CD14-positive monocyte (primary cell): ENCODE results near the gene CARMIL1. TPM values are rescaled to one million over a fixed set of nuclear protein-coding genes. Genes with fewer than 3 reads are reported as not detected.

Source experiments
- DNase-seq, 3 donors: peaks; one replicate each; pipeline ENCODE4 v3.0.0-alpha.2; 2011 to 2022
- H2AFZ ChIP-seq: 2 replicates; pipeline ENCODE4 v1.6.0; 2012; ENCODE audit warnings: mild to moderate bottlenecking, low read depth, low read length, inconsistent platforms; ENCODE audit not compliant: insufficient read depth, poor library complexity, severe bottlenecking
- H3K27ac ChIP-seq, 2 donors: 1 replicate in 1 of 2; 2 replicates in 1 of 2; pipeline ENCODE4 v1.5.1; 2012 to 2013; ENCODE audit warnings: low read length in 2 of 2, control low read depth in 1 of 2, inconsistent platforms in 1 of 2, low read depth in 1 of 2, mild to moderate bottlenecking in 1 of 2
- H3K27me3 ChIP-seq, 2 donors: one replicate each; pipeline versions ENCODE4 v1.6.0 to v1.6.1; 2011 to 2013; ENCODE audit warnings: low read length in 2 of 2; ENCODE audit not compliant: control insufficient read depth in 2 of 2, insufficient read depth in 2 of 2
- H3K36me3 ChIP-seq, 2 donors: replicated peaks in 1 of 2; 1 replicate in 1 of 2; 2 replicates in 1 of 2; pipeline versions ENCODE4 v1.5.1 to v1.6.1; 2012 to 2013; ENCODE audit warnings: low read length in 2 of 2, control low read depth in 1 of 2, inconsistent platforms in 1 of 2, mild to moderate bottlenecking in 1 of 2; ENCODE audit not compliant: insufficient read depth in 2 of 2, control insufficient read depth in 1 of 2
- H3K4me1 ChIP-seq, 2 donors: 1 replicate in 1 of 2; 2 replicates in 1 of 2; pipeline versions ENCODE4 v1.5.1 to v1.6.1; 2012 to 2013; ENCODE audit warnings: low read length in 2 of 2, control low read depth in 1 of 2, inconsistent platforms in 1 of 2, mild to moderate bottlenecking in 1 of 2, moderate library complexity in 1 of 2; ENCODE audit not compliant: insufficient read depth in 2 of 2, control insufficient read depth in 1 of 2
- H3K4me2 ChIP-seq: replicated peaks from 2 replicates; pipeline ENCODE3; 2012; ENCODE audit warnings: low read length, moderate library complexity, mild to moderate bottlenecking; ENCODE audit not compliant: poor library complexity, severe bottlenecking; ENCODE audit errors: extremely low read depth
- H3K4me3 ChIP-seq, 3 experiments: fragments of 200-600 bp in 1 of 3; sonication (generic) in 1 of 3; replicated peaks in 1 of 3; 1 replicate in 2 of 3; 2 replicates in 1 of 3; pipeline ENCODE4 v1.5.1; 2011 to 2013; ENCODE audit warnings: low read length in 3 of 3, mild to moderate bottlenecking in 3 of 3, control low read depth in 2 of 3, low read depth in 2 of 3, inconsistent platforms in 1 of 3, moderate library complexity in 1 of 3
- H3K79me2 ChIP-seq: 2 replicates; pipeline ENCODE4 v1.6.0; 2012; ENCODE audit warnings: mild to moderate bottlenecking, control low read depth, inconsistent platforms, low read length, moderate library complexity; ENCODE audit not compliant: insufficient read depth
- H3K9ac ChIP-seq: 2 replicates; pipeline ENCODE4 v1.6.0; 2017; ENCODE audit warnings: low read length, mild to moderate bottlenecking; ENCODE audit not compliant: insufficient read depth, poor library complexity, severe bottlenecking
- H3K9me3 ChIP-seq, 2 donors: replicated peaks in 1 of 2; 1 replicate in 1 of 2; 2 replicates in 1 of 2; pipeline versions ENCODE4 v1.5.1 to v1.6.1; 2012 to 2013; ENCODE audit warnings: low read length in 2 of 2, control low read depth in 1 of 2; ENCODE audit not compliant: control insufficient read depth in 1 of 2, insufficient read depth in 1 of 2
- H4K20me1 ChIP-seq: 2 replicates; pipeline ENCODE4 v1.6.0; 2012; ENCODE audit warnings: mild to moderate bottlenecking, low read length, control low read depth, moderate library complexity; ENCODE audit not compliant: insufficient read depth
- H3K27ac Mint-ChIP-seq, 7 donors: one replicate each; pipeline ENCODE4 v1.8.0; 2020; ENCODE audit warnings: mild to moderate bottlenecking in 7 of 7, mixed read lengths in 7 of 7, moderate library complexity in 6 of 7, inconsistent platforms in 2 of 7
- H3K27me3 Mint-ChIP-seq, 3 donors: one replicate each; pipeline ENCODE4 v1.8.0; 2021 to 2022; ENCODE audit warnings: low read depth in 3 of 3, mild to moderate bottlenecking in 3 of 3, mixed read lengths in 3 of 3, moderate library complexity in 3 of 3, inconsistent platforms in 1 of 3
- H3K36me3 Mint-ChIP-seq, 2 donors: one replicate each; pipeline ENCODE4 v1.8.0; 2020; ENCODE audit warnings: mixed read lengths in 2 of 2, inconsistent platforms in 1 of 2, mild to moderate bottlenecking in 1 of 2
- H3K4me1 Mint-ChIP-seq: one replicate; pipeline ENCODE4 v1.8.0; 2020; ENCODE audit warnings: mild to moderate bottlenecking, mixed read lengths
- H3K4me3 Mint-ChIP-seq, 2 donors: one replicate each; pipeline ENCODE4 v1.8.0; 2020; ENCODE audit warnings: mild to moderate bottlenecking in 2 of 2, mixed read lengths in 2 of 2, moderate library complexity in 1 of 2
- H3K9me3 Mint-ChIP-seq, 7 donors: one replicate each; pipeline ENCODE4 v1.8.0; 2020 to 2022; ENCODE audit warnings: mixed read lengths in 7 of 7, mild to moderate bottlenecking in 6 of 7, moderate library complexity in 6 of 7, inconsistent platforms in 2 of 7
- CTCF ChIP-seq: fragments of 200-600 bp; IDR thresholded peaks from one replicate; pipeline ENCODE4 v1.8.0; 2022; ENCODE audit warnings: antibody characterized with exemption, mild to moderate bottlenecking
- WGBS: methylation state at CpG from one replicate; pipeline ENCODE4 v1.1.5; 2013; ENCODE audit warnings: missing lambda C conversion rate; ENCODE audit not compliant: insufficient coverage; 5-methylcytosine and 5-hydroxymethylcytosine counted together
- intact Hi-C, 2 donors: fragments of 100-400 bp; cut with micrococcal nuclease; formaldehyde crosslinking; loops; one replicate each; pipeline versions ENCODE4 v1.15.0 to v1.15.1; 2023
- polyA plus RNA-seq, 3 donors: library from polyadenylated mRNA; depleted of rRNA in 1 of 3; unstranded in 2 of 3; stranded (reverse) in 1 of 3; fragments of 300-500 nt in 2 of 3; fragments of >200 nt in 1 of 3; fragmentation: Illumina TruSeq in 2 of 3; gene quantifications; 1 replicate in 2 of 3; 2 replicates in 1 of 3; pipeline ENCODE4 v1.2.3, GENCODE V29; 2012 to 2021

CARMIL1 gene
- polyA plus RNA-seq, 3 donors = 0.30 to 0.49 (median 0.41) TPM

DNA sequence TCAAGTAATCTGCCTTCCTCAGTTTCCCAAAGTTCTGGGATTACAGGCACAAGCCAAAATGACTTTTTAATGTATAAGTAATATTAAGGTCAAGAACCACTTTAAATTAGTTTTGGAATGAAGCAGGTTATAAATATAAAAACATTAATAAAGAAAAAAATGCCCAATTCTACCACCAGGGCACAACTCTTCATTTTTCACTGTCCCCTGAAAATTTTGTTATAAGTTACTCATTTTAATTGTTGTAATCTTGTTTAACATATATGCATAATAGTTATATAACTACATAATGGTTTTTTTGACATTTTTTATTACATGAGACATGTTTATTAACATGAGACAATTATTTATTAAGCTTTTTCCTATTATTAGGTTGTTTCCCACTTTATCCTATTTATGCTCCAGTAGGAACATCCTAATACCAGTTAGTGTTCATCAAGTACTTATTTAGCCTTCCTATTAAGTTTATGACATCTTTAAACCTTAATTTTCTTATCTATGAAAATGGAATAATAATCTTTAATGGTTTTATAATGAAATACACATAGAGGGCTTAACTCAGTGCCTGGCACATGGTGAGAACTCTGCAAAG is 190.7 kb downstream of the CARMIL1 start:
- Histone ChIP-seq H4K20me1 (no peaks in the 10 kb centered on the region), H3K27ac (no peak overlapping the region), H3K4me2 (no peak overlapping the region), H3K27me3 (no peaks in the 10 kb centered on the region), H3K4me1 (peaks cover 2% of the 10 kb centered on the region in 2 donors), H3K79me2 (no peaks in the 10 kb centered on the region), H3K4me3 (no peak overlapping the region), H3K9ac (no peak overlapping the region), H3K36me3 (no peaks in the 10 kb centered on the region), H3K9me3 (no peaks in the 10 kb centered on the region), H2AFZ (no peak overlapping the region)
- DNase-seq = no peak
- no peak overlapping the region for H3K27ac Mint-ChIP-seq
- H3K27me3 Mint-ChIP-seq = no peaks in the 10 kb centered on the region
- no peak overlapping the region for H3K4me3 Mint-ChIP-seq
- intact Hi-C loops = loop anchor here in 1 of 2 donors (10.0 kb wide), 1 partner anchor 65 kb away; no protein-coding TSS in a partner anchor
- peaks cover 12% of the 10 kb centered on the region for H3K4me1 Mint-ChIP-seq
- no peaks in the 10 kb centered on the region for H3K9me3 Mint-ChIP-seq
- peak; percentile 41 for TF ChIP-seq CTCF
- no peaks in the 10 kb centered on the region for H3K36me3 Mint-ChIP-seq

DNA sequence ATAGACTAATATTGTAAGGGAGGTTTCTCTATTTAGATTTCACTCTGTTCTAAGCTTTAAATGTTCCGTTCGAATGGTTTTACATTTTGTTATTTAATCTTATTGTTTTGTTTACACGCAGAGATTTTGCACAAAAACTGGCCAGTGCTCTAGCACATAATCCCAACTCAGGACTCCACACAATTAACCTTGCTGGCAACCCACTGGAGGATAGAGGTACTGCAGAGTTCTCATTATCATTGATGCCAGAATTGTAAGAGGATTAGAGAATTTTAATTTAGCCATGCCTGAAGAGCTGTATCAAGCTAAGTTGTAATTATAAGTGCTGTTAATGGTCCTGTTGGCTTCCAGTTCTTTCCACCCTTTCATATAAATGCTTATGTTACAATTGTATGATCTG is 193.1 kb downstream of the CARMIL1 start:
- Histone ChIP-seq H3K4me3 (no peak overlapping the region), H4K20me1 (no peaks in the 10 kb centered on the region), H3K9me3 (no peaks in the 10 kb centered on the region), H3K9ac (no peak overlapping the region), H3K79me2 (no peaks in the 10 kb centered on the region), H3K4me2 (no peak overlapping the region), H3K4me1 (peaks cover 6 to 7% of the 10 kb centered on the region in 2 donors), H3K27me3 (no peaks in the 10 kb centered on the region), H3K36me3 (no peaks in the 10 kb centered on the region), H3K27ac (no peak overlapping the region), H2AFZ (no peak overlapping the region)
- Mint-ChIP-seq H3K4me1 (peaks cover 18% of the 10 kb centered on the region), H3K4me3 (no peak overlapping the region), H3K27ac (no peak overlapping the region), H3K27me3 (no peaks in the 10 kb centered on the region), H3K9me3 (peaks cover 0 to 3% (median 0%) of the 10 kb centered on the region in 7 donors), H3K36me3 (peaks cover 0 to 2% of the 10 kb centered on the region in 2 donors)
- no peak for DNase-seq
- TF ChIP-seq CTCF = peak; percentile 25
- intact Hi-C loops = loop anchor here in 1 of 2 donors (10.0 kb wide), 1 partner anchor 68 kb away; no protein-coding TSS in a partner anchor
- no CpG with 5 or more reads among the region's 3 CpGs for WGBS
